ENCODE data around the gene TMEM233. TPM values are rescaled to one million over a fixed set of nuclear protein-coding genes. Genes with fewer than 3 reads are reported as not detected.

The TMEM233 gene
- total and polyA plus RNA-seq, 2 of the 8 experiments (the other 6 are each of a cell fraction or from before 2014, with no cell fraction given), result 0.09 TPM

DNA sequence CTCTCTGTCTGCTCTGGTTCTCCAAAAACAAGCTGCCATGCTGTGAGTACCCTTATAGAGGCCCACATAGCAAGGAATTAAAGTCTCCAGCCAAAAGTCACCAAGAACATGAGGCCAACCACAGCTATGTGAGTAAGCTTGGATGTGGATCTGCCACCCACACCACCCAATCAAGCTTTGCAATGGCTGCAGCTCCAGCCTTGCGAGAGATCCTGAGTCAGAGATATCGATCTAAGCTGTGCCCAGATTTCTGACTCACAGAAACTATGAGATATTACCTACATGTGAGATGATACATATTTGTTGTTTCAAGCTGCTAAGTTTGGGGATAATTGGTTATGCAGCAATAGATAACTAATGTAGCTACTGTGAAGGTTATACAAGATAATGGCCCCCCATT, 15.5 kb upstream of the TMEM233 start:
- no peak overlapping the region for H3K4ac ChIP-seq (replicated peaks; ENCODE audit: insufficient read length, low read depth, low read length)
- CTCF ChIA-PET (ENCODE audit: partially characterized antibody), result interaction anchor here (0.8 to 1.5 kb wide), 4 partner anchors 17 to 78 kb away, joined by 3 to 4 read pairs (median 4); no protein-coding TSS in a partner anchor
- no peak overlapping the region for H2BK12ac ChIP-seq (ENCODE audit: low read depth, low read length)
- H2BK5ac ChIP-seq (ENCODE audit: low read depth, low read length), result no peak overlapping the region
- H3K9me3 ChIP-seq (ENCODE audit: insufficient read depth in 2 of 2, low read depth in 1 of 2, low read length in 1 of 2), result no peaks in the 10 kb centered on the region
- H4K91ac ChIP-seq (replicated peaks; ENCODE audit: insufficient read length, low read length), result no peak overlapping the region
- H3K79me2 ChIP-seq (ENCODE audit: control insufficient read depth in 1 of 2, insufficient read depth in 2 of 2, low read length in 2 of 2), result no peaks in the 10 kb centered on the region
- no peak overlapping the region for H2BK20ac ChIP-seq (ENCODE audit: low read length)
- H2AK5ac ChIP-seq (ENCODE audit: low read depth, low read length), result no peak overlapping the region
- H3K27me3 ChIP-seq (replicated peaks in 1 of 4; ENCODE audit: control insufficient read depth in 3 of 4, extremely low read depth in 1 of 4, insufficient read depth in 3 of 4, low read length in 3 of 4), result no peaks in the 10 kb centered on the region
- no peak overlapping the region for H4K5ac ChIP-seq (ENCODE audit: insufficient read length, low read depth, low read length)
- H3K27ac ChIP-seq (ENCODE audit: low read depth, low read length), result no peak overlapping the region
- FAIRE-seq (no peak), DNase-seq (ENCODE audit: low read depth in 1 of 2, low spot score in 2 of 2) (no peak)
- 91% methylated on average over 2 of the region's 2 CpGs; no CpG with 5 or more reads in 1 of the 2 experiments for WGBS, 2 experiments (ENCODE audit: extremely low coverage in 1 of 2, insufficient coverage in 1 of 2, insufficient read length in 1 of 2, insufficient replicate concordance in 2 of 2, low coverage in 1 of 2, low lambda C conversion rate in 2 of 2, missing lambda C conversion rate in 1 of 2)
- no peak overlapping the region for H2BK120ac ChIP-seq (replicated peaks; ENCODE audit: low read depth, low read length)
- H3K23ac ChIP-seq (ENCODE audit: insufficient read length), result no peak overlapping the region
- TF ChIP-seq CHD2 (IDR thresholded peaks at IDR 0.05; ENCODE audit: low read length) (no peak), BACH1 (IDR thresholded peaks at IDR 0.05; ENCODE audit: low read length) (no peak), MAFK (IDR thresholded peaks at IDR 0.05; ENCODE audit: low read depth, low read length) (no peak), SP2 (IDR thresholded peaks at IDR 0.05; ENCODE audit: low read length) (no peak), RFX5 (IDR thresholded peaks at IDR 0.05; ENCODE audit: borderline replicate concordance, low read depth, low read length) (no peak), SIN3A (conservative IDR thresholded peaks at IDR 0.05 in 1 of 2, IDR thresholded peaks at IDR 0.05 in 1 of 2; ENCODE audit: low read depth in 1 of 2, low read length in 2 of 2) (no peak), RNF2 (IDR thresholded peaks at IDR 0.05; ENCODE audit: borderline replicate concordance, low read depth, low read length, missing control alignments, poor library complexity, severe bottlenecking) (no peak), GTF2F1 (IDR thresholded peaks at IDR 0.05; ENCODE audit: borderline replicate concordance, low read depth, low read length) (no peak)
- H2BK15ac ChIP-seq (ENCODE audit: low read length), result no peak overlapping the region
- H3K4me2 ChIP-seq (ENCODE audit: insufficient read depth in 1 of 2, low read depth in 2 of 2, low read length in 2 of 2), result no peak overlapping the region
- H3K14ac ChIP-seq (ENCODE audit: insufficient read length), result no peak overlapping the region
- H4K8ac ChIP-seq (ENCODE audit: extremely low read depth, insufficient read depth, low read length), result no peak overlapping the region
- no peaks in the 10 kb centered on the region for H3K79me1 ChIP-seq (ENCODE audit: low read depth, low read length)
- H3K56ac ChIP-seq (replicated peaks; ENCODE audit: insufficient read length, low read depth, low read length), result no peak overlapping the region
- no peaks in the 10 kb centered on the region for H4K20me1 ChIP-seq (replicated peaks in 1 of 2; ENCODE audit: control insufficient read depth in 1 of 2, insufficient read depth in 2 of 2, low read length in 2 of 2)
- POLR2A ChIA-PET (ENCODE audit: partially characterized antibody), result no interaction called here
- H3K9ac ChIP-seq (replicated peaks in 1 of 4; ENCODE audit: extremely low read depth in 1 of 4, low read depth in 3 of 4, low read length in 3 of 4), result no peak overlapping the region
- H2AFZ ChIP-seq (ENCODE audit: low read length), result no peak overlapping the region
- H3K18ac ChIP-seq (ENCODE audit: extremely low read depth, low read length), result no peak overlapping the region
- H3K4me1 ChIP-seq (replicated peaks in 1 of 4; ENCODE audit: control insufficient read depth in 3 of 4, insufficient read depth in 4 of 4, low read length in 3 of 4), result no peaks in the 10 kb centered on the region
- H3K23me2 ChIP-seq (ENCODE audit: low read depth, low read length), result no peaks in the 10 kb centered on the region
- no peaks in the 10 kb centered on the region for H3K36me3 ChIP-seq (ENCODE audit: control insufficient read depth in 2 of 4, insufficient read depth in 4 of 4, low read length in 3 of 4)
- H3K4me3 ChIP-seq (ENCODE audit: extremely low read depth in 1 of 4, insufficient read depth in 2 of 4, low read depth in 3 of 4, low read length in 4 of 4), result no peak overlapping the region
